ENCODE data around the gene KLC1.
"Not testable (repeated sequence)": the region's sequence is repeated elsewhere in the genome, so short reads cannot be mapped to it uniquely, and the experiment has no call there.

Gene KLC1

GRCh38 chr14:103626146-103626850 is 2.7 kb upstream of the KLC1 start:
- FAIRE-seq = no peak

DNA sequence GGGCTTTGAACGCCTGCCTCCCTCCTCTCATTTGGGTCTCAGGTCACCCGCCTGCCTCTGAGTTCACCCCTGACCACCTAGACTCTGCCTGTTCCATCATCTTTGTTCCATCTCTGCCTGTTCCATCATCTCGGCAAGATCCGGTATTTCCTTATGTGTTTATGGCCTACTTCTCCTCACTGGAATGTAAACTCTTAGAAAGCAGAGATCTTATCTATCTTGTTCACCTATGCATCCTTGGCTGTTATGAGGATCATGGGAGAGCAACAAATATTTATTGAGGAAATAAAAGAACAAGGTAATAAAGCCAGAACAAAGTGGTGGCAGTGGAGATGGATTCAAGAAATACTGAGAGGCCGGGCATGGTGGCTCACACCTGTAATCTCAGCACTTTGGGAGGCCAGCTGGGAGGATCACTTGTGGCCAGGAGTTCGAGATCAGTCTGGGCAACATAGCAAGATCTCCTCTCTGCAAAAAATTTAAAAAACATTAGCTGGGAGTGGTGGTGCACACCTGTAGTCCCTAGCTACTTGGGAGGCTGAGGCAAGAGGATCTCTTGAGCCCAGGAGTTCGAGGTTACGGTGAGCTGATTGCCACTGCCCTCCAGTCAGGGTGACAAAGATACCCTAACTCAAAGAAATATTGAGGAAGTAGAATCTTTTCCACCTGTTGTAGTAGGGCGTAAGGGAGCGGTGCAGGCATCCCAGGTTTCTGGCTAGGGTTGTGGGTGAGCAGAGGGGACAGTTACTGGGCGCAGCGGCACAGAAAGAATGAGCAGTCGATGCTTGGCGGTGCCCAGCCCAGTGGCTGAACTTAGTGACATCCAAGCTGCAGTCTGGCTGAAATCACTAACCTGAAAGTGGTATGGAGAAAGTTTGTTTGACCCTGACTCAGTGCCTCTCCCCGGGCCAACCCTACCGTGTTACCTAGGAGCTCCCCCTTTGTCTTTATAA is 1.7 kb upstream of the KLC1 start:
- FAIRE-seq = no peak

GRCh38 chr14:103628221-103628683 is 759 bp upstream of the KLC1 start:
- no peak for FAIRE-seq

DNA sequence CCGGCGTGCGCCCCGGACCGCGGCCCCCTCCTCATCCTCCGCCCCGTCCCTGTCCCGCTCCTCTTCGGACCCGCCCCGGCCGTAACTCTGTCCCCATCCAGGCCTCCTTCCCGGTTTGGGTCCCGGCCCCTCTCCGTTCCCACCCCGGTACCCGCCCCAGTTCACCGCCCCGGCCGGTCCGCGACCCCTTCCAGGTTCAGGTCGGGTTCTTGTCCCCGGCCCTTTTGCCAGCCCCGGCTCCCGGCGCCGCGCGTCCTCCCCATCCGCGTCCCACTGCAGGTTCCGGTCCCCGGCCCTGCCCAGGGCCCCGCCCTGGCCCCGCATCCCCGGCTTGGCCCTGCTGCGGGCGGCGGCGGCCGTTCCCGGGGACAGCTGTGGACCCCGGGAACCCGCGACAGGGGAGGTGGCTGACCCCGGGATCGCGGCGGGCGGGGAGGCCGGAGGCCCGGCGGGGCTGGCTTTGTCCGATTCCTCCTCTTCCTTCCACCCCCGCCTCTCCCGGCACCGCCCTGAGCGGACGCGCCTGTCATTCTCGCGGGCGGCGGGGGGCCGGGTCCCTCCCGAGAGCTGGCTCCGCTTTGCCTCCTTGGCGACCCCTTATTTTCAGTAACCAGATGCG is 601 bp downstream of the KLC1 start:
- FAIRE-seq = no peak

DNA sequence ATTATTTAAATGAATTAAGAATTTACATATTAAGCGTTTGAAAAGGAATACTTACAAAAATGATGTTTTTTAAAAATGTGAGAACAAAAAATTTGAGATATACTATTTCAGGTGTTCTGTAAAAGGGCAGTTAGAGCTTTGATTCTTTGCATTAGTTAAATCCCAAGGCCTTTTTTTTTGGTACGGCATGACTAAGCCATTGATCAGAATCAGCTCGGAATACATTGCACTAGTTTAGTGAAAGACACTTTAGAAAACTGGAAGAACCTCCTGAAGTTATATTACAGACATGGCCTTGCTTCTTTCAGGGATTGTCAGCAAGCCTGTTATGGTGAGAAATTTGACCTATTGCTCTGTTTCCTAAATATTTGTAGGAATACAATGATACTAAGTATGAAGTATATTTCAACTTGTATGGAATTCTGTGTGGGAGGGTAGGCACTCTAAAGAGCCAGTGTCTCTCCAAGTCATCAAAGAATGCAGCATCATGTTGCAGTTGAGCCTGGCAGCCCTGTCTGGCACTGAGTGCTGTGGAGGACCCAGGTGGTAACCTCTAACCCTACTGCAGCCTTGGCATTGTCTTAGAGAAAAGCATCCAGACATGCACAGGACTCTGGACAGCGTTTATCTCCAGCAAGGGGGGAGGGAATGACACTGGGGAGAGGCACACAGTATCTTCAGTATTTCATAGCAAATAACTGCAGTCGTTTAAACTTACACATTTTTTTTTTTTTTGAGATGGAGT is 1.5 kb downstream of the KLC1 start:
- FAIRE-seq = no peak

- FAIRE-seq = no peak
These were observed 4.4 kb downstream of the KLC1 start for GRCh38 chr14:103633391-103633790.

GRCh38 chr14:103634156-103634555 is 5.1 kb downstream of the KLC1 start:
- FAIRE-seq = no peak

DNA sequence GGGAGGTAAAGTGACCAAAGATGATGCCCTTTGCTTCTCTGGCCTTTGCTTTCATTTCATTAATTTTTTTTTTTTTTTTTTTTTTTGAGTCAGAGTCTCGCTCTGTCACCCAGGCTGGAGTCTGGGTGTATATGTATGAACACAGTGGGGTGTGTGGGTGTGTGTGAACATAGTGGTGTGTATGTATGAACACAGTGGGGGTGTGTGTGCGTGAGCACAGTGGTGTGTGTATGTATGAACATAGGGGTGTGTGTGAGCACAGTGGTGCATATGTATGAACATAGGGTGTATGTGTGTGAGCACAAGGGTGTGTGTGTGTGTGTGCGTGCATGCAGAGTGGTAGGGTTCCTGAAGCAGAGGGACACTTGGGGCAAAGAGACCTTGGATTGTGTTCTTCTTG is 9.6 kb downstream of the KLC1 start:
- no peak for FAIRE-seq

DNA sequence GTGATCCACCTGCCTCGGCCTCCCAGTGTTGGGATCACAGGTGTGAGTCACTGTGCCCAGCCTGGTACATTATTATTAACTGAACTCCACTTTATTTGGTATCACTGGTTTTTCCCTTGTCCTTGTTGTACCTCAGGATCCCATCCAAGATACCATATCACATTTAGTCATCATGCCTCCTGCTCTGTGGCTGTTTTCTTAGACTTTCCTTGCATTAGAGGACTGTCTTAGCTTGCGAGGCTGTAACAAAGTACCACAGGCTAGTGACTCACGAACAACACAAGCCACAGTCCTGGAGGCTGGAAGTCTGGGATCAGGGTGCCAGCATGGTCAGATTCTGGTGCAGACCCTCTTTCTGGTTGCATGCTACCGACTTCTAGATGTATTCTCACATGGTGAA is 12.2 kb downstream of the KLC1 start:
- FAIRE-seq = no peak

DNA sequence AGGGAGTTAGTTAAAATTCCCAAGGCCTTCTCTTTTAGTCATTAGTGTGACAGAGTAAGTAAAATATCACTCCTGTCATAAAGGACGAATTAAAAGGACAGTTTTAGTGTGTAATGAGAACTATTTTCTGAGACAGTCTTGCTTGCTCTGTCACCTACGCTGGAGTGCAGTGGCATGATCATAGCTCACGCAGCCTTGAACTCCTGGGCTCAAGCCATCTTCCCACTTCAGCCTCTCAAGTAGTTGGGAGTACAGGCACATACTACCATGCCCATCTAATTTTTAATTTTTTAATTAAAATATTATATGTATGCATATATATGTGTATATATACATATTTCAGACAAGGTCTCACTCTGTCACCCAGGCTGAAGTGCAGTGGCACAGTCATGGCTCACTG is 17.2 kb downstream of the KLC1 start:
- FAIRE-seq = no peak

- no peak for FAIRE-seq
These were observed 20.0 kb downstream of the KLC1 start for GRCh38 chr14:103649001-103649400.

DNA sequence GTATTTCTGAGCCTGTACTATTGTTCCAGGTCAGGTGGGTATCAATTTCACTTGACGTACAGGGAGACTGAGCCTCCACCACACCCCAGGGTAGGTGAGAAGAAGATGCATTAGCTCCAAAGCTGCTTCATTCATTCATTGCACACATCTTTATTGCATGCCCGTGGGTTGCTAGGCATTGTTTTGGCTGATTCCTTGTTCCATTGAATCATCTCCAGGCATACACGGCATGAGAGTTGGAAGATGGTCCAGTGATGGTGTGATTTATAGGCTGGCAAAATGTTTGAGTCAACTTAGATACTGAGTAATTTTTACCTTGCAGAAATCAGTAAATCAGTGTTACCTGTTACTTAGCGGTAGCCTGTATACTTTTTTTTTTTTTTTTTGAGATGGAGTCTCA is 21.2 kb downstream of the KLC1 start:
- FAIRE-seq = no peak

- no peak for FAIRE-seq
These were observed 22.6 kb downstream of the KLC1 start for GRCh38 chr14:103651585-103651984.

DNA sequence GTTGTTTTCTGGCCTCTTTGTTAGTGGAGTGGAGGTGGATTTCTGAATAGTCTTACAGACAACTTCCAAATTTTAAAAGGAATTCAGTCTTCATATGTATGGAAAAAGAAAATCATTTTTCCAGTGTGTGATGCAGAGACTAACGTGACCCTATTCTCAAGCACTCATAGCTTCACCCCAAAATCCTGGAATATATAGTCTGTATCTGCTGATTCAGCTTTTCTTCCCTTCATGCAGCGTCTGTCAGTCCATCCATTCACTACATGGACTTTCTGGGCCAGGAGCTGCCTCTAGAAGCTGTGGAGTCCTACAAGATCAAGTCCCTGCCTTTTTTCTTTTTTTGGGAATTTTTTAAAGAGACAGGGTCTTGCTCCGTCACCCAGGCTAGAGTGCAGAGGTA is 23.8 kb downstream of the KLC1 start:
- FAIRE-seq = no peak

- not testable (repeated sequence) for FAIRE-seq
These were observed 24.3 kb downstream of the KLC1 start for GRCh38 chr14:103653336-103653735.

DNA sequence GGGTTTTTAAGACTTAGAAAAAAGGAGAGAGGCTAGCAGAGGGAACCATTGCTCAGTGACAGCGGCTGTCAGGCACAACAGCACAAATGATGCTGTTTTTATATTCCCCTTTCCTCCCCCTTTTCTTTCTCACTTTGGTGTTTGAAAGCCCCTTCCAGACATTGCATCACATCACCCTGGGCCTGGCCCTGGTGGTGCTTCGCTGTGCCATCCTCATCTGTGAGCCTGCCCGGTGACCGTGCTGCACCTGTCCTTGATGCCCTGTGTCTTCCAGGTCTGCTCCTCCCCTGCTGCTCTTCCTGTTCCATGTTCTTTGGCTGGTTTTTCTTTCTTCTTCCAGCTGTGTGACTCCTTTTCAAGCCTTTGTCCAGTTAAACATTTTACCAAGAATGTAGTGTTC is 24.8 kb downstream of the KLC1 start:
- no peak for FAIRE-seq

DNA sequence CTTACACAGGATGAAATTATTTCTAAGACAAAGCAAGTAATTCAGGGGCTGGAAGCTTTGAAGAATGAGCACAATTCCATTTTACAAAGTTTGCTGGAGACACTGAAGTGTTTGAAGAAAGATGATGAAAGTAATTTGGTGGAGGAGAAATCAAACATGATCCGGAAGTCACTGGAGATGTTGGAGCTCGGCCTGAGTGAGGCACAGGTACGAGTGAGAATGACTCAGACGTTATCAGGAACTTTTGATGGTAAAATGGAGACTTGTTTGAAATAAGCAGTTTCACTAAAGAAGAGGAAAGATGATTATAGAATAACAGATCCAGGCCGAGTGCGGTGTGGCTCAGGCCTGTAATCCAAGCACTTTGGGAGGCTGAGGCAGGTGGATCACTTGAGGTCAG is 25.6 kb downstream of the KLC1 start:
- FAIRE-seq = no peak

DNA sequence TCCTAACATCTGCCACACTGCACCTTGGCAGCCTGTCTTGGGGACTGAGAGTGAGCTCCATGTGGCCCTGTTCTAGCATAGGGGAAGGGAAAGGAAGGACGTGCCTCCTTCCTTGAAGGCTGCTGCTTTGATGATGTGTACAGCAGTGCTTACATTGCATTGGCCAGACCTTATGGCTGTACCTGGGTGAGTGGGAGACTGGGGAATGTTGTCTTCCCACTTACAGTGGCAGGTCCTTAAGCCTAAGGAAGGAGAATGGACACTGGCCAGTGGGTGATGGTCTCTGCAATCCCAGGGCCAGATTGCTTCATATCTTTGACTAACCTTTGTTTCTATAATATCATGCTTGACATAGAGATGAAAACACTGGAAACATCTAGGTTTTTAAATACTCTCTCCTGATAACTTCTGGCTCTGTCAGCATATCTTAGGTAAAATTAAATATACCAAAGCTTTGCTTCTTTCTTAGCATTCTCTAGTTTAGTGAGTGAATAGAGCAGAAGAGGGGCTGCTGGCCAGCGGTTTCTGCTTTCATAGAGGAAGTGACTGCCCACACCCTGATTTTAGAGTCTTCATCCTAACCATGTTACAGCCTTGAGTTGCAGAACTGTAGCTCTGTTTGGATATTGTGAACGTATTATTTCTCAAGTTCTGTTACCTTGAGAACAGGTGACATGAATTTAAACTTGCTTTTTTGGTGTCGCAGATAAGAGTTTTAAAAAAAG is 27.2 kb downstream of the KLC1 start:
- no peak for FAIRE-seq

DNA sequence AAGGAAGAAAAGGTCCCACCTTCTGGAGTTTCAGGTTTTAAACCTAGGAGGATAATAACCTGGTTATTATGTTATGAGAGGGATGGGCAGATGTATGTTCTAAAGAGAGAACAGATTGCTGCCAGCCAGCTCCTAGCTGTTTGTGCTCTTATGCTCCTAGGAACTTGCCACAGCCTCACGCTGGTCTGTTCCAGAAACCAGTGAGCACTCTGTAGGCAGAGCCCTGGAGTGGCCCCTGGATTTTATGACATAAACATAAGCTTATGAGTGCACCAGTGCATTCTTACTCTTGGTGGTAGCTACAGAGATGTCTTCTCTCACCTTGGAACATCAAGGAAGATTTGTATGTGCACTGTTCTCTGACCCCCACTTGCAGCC is 27.7 kb downstream of the KLC1 start:
- no peak for FAIRE-seq

DNA sequence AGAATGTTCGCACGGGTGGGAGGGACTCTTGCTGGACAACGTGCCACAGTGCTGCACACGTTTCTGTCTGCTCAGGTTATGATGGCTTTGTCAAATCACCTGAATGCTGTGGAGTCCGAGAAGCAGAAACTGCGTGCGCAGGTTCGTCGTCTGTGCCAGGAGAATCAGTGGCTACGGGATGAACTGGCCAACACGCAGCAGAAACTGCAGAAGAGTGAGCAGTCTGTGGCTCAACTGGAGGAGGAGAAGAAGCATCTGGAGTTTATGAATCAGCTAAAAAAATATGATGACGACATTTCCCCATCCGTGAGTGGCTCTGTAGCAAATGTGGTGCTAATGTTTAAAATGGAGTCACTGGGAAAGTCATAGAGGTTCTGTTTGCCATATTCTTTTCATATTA is 28.5 kb downstream of the KLC1 start:
- FAIRE-seq = no peak

GRCh38 chr14:103659631-103660030 is 30.6 kb downstream of the KLC1 start:
- no peak for FAIRE-seq

- FAIRE-seq = no peak
These were observed 33.0 kb downstream of the KLC1 start for GRCh38 chr14:103662029-103662428.

All from G401.6 (cell line).